Esophagus muscularis mucosa (tissue), 4 donors: Measurements from ENCODE around the gene FBXW4. TPM values are rescaled to one million over a fixed set of nuclear protein-coding genes. Genes with fewer than 3 reads are reported as not detected.

Source experiments
- DNase-seq: peaks from one replicate; pipeline ENCODE4 v3.0.0-alpha.2; 2017; ENCODE audit errors: extremely low spot score
- H3K27ac ChIP-seq, 4 donors: fragments of 200-600 bp; sonication (generic); replicated peaks in 1 of 4; 1 replicate in 3 of 4; 2 replicates in 1 of 4; pipeline ENCODE4 v1.5.1; 2016 to 2019; ENCODE audit warnings: mild to moderate bottlenecking in 1 of 4
- H3K27me3 ChIP-seq, 4 donors: fragments of 200-600 bp; sonication (generic); one replicate each; pipeline versions ENCODE4 v1.5.1 to v1.6.0; 2016 to 2019
- H3K36me3 ChIP-seq, 4 donors: fragments of 200-600 bp; sonication (generic); one replicate each; pipeline ENCODE4 v1.5.1; 2016 to 2019
- H3K4me1 ChIP-seq, 4 donors: fragments of 200-600 bp; sonication (generic); one replicate each; pipeline ENCODE4 v1.5.1; 2016 to 2019
- H3K4me3 ChIP-seq, 4 donors: fragments of 200-600 bp; sonication (generic); 1 replicate in 2 of 4; 2 replicates in 2 of 4; pipeline ENCODE4 v1.5.1; 2016 to 2019; ENCODE audit warnings: mild to moderate bottlenecking in 4 of 4, moderate library complexity in 1 of 4
- H3K9me3 ChIP-seq, 4 donors: fragments of 200-600 bp; sonication (generic); 1 replicate in 3 of 4; 2 replicates in 1 of 4; pipeline ENCODE4 v1.5.1; 2016 to 2019
- CTCF ChIP-seq, 3 experiments: fragments of 200-600 bp in 2 of 3; fragments of 450-650 bp in 1 of 3; sonication (generic) in 2 of 3; IDR thresholded peaks; one replicate each; pipeline ENCODE4 v1.5.1; 2017 to 2019; ENCODE audit warnings: antibody characterized with exemption in 3 of 3, mild to moderate bottlenecking in 2 of 3, moderate library complexity in 1 of 3
- EP300 ChIP-seq: sonication (generic); formaldehyde crosslinking; IDR thresholded peaks from one replicate; pipeline ENCODE4 v1.6.1; 2017; ENCODE audit warnings: antibody characterized with exemption
- POLR2A ChIP-seq: fragments of 450-650 bp; IDR thresholded peaks from one replicate; pipeline ENCODE4 v1.6.1; 2017; ENCODE audit warnings: antibody characterized with exemption, moderate library complexity, mild to moderate bottlenecking, low read depth
- POLR2AphosphoS5 ChIP-seq, 2 donors: sonication (generic); formaldehyde crosslinking; IDR thresholded peaks; one replicate each; pipeline ENCODE4 v1.6.1; 2017; ENCODE audit warnings: antibody characterized with exemption in 2 of 2
- WGBS: methylation state at CpG from one replicate; pipeline ENCODE4 v1.1.5; 2018; 5-methylcytosine and 5-hydroxymethylcytosine counted together
- intact Hi-C: fragments of 100-400 bp; cut with DNase I; formaldehyde crosslinking; loops from one replicate; pipeline ENCODE4 v1.15.1; 2023
- total RNA-seq, 4 donors: library from RNA; depleted of rRNA; stranded (reverse); fragments of >200 nt; gene quantifications; one replicate each; pipeline versions ENCODE4 v1.1.0 to v1.2.1, GENCODE V29; 2016

The FBXW4 gene
- total RNA-seq, 4 donors from 2014 or later: 101 to 168 (median 115) TPM

- DNase-seq: no peak
- H3K27ac ChIP-seq: no peak overlapping the region
- TF ChIP-seq POLR2AphosphoS5 (IDR thresholded peaks at IDR 0.05): no peak
- TF ChIP-seq CTCF (IDR thresholded peaks at IDR 0.05): no peak
- no peak for TF ChIP-seq POLR2A
- no peak for TF ChIP-seq EP300
- H3K27me3 ChIP-seq: no peaks in the 10 kb centered on the region
- intact Hi-C loops: no loop called here
- peaks cover 0 to 8% (median 4%) of the 10 kb centered on the region in 4 donors for H3K4me1 ChIP-seq
- no peaks in the 10 kb centered on the region for H3K9me3 ChIP-seq
- peaks cover 0 to 57% (median 10%) of the 10 kb centered on the region in 4 donors for H3K36me3 ChIP-seq
- H3K4me3 ChIP-seq: no peak overlapping the region
- WGBS: 93% methylated on average over 13 of the region's 13 CpGs
These were observed 64.9 kb downstream of the FBXW4 start for GRCh38 chr10:101629837-101630632.

- DNase-seq: no peak
- no peak overlapping the region for H3K4me3 ChIP-seq
- H3K27ac ChIP-seq: no peak overlapping the region
- peaks cover 0 to 8% (median 0%) of the 10 kb centered on the region in 4 donors for H3K4me1 ChIP-seq
- no peaks in the 10 kb centered on the region for H3K9me3 ChIP-seq
- H3K36me3 ChIP-seq: peaks cover 0 to 85% (median 32%) of the 10 kb centered on the region in 4 donors
- H3K27me3 ChIP-seq: no peaks in the 10 kb centered on the region
- TF ChIP-seq POLR2A: no peak
- no peak for TF ChIP-seq CTCF (IDR thresholded peaks at IDR 0.05)
- TF ChIP-seq EP300: no peak
- no peak for TF ChIP-seq POLR2AphosphoS5 (IDR thresholded peaks at IDR 0.05)
- WGBS: 75% methylated on average over 1 of the region's 1 CpG
- intact Hi-C loops: no loop called here
These were observed 69.1 kb downstream of the FBXW4 start for GRCh38 chr10:101625821-101626412.

GRCh38 chr10:101624526-101625102 is 70.4 kb downstream of the FBXW4 start:
- H3K36me3 ChIP-seq: peaks cover 0 to 84% (median 40%) of the 10 kb centered on the region in 4 donors
- no peak overlapping the region for H3K4me3 ChIP-seq
- no peak for TF ChIP-seq CTCF (IDR thresholded peaks at IDR 0.05)
- no peak for TF ChIP-seq POLR2A
- TF ChIP-seq POLR2AphosphoS5 (IDR thresholded peaks at IDR 0.05): no peak
- no peak for TF ChIP-seq EP300
- no peak for DNase-seq
- H3K4me1 ChIP-seq: peaks cover 0 to 8% (median 0%) of the 10 kb centered on the region in 4 donors
- no peaks in the 10 kb centered on the region for H3K9me3 ChIP-seq
- H3K27ac ChIP-seq: no peak overlapping the region
- no peaks in the 10 kb centered on the region for H3K27me3 ChIP-seq
- whole genome bisulfite sequencing: 88% methylated on average over 4 of the region's 4 CpGs
- intact Hi-C loops: no loop called here

- Histone ChIP-seq H3K27ac (no peak overlapping the region), H3K9me3 (no peaks in the 10 kb centered on the region), H3K36me3 (peaks cover 0 to 93% (median 44%) of the 10 kb centered on the region in 4 donors), H3K4me1 (peaks cover 0 to 8% (median 0%) of the 10 kb centered on the region in 4 donors), H3K4me3 (no peak overlapping the region), H3K27me3 (no peaks in the 10 kb centered on the region)
- WGBS: 87% methylated on average over 1 of the region's 1 CpG
- no peak for TF ChIP-seq POLR2A
- no peak for TF ChIP-seq EP300
- TF ChIP-seq CTCF (IDR thresholded peaks at IDR 0.05): no peak
- no peak for TF ChIP-seq POLR2AphosphoS5 (IDR thresholded peaks at IDR 0.05)
- no peak for DNase-seq
- intact Hi-C loops: no loop called here
These were observed 71.4 kb downstream of the FBXW4 start for GRCh38 chr10:101623528-101623927.
